MM.1S (cell line): ENCODE results near the gene ST7.

ENCODE experiments used
- DNase-seq: peaks from one replicate; pipeline ENCODE4 v3.0.0-alpha.2; 2015
- H2AFZ ChIP-seq: fragments of 300-600 bp; sonication (generic); 2 replicates; pipeline ENCODE4 v1.6.0; 2016; ENCODE audit warnings: antibody characterized with exemption, low read length
- H3F3A ChIP-seq: fragments of 300-600 bp; sonication (generic); 2 replicates; pipeline ENCODE4 v1.6.1; 2016; ENCODE audit warnings: mild to moderate bottlenecking, antibody characterized with exemption, low read length, moderate library complexity, mixed read lengths; ENCODE audit not compliant: insufficient read depth
- H3K27ac ChIP-seq: fragments of 300-600 bp; sonication (generic); 2 replicates; pipeline ENCODE4 v1.5.1; 2016; ENCODE audit warnings: mild to moderate bottlenecking, low read length
- H3K27me3 ChIP-seq: fragments of 300-600 bp; sonication (generic); replicated peaks from 2 replicates; pipeline ENCODE4 v1.6.0; 2016; ENCODE audit warnings: low read length; ENCODE audit not compliant: insufficient read depth
- H3K36me3 ChIP-seq: fragments of 300-600 bp; sonication (generic); replicated peaks from 2 replicates; pipeline ENCODE4 v1.6.1; 2016; ENCODE audit warnings: mild to moderate bottlenecking, low read length, mixed read lengths; ENCODE audit not compliant: insufficient read depth
- H3K4me1 ChIP-seq: fragments of 300-600 bp; sonication (generic); 2 replicates; pipeline ENCODE4 v1.6.1; 2016; ENCODE audit warnings: low read length, mixed read lengths
- H3K4me2 ChIP-seq: fragments of 300-600 bp; sonication (generic); 2 replicates; pipeline ENCODE4 v1.6.0; 2016; ENCODE audit warnings: low read depth, low read length
- H3K4me3 ChIP-seq: fragments of 300-600 bp; sonication (generic); 2 replicates; pipeline ENCODE4 v1.5.1; 2016; ENCODE audit warnings: low read length, mixed read lengths
- H3K79me2 ChIP-seq: fragments of 300-600 bp; sonication (generic); 2 replicates; pipeline ENCODE4 v1.6.1; 2016; ENCODE audit warnings: mixed run types, low read length, mixed read lengths
- H3K9ac ChIP-seq: fragments of 300-600 bp; sonication (generic); 2 replicates; pipeline ENCODE4 v1.6.1; 2016; ENCODE audit warnings: low read length, mixed read lengths
- H3K9me2 ChIP-seq: fragments of 300-600 bp; sonication (generic); replicated peaks from 2 replicates; pipeline ENCODE4 v1.6.1; 2016; ENCODE audit warnings: mild to moderate bottlenecking, low read length, mixed read lengths; ENCODE audit not compliant: insufficient read depth
- H3K9me3 ChIP-seq: fragments of 300-600 bp; sonication (generic); replicated peaks from 2 replicates; pipeline ENCODE4 v1.6.1; 2016; ENCODE audit warnings: mild to moderate bottlenecking, low read length, mixed read lengths; ENCODE audit not compliant: insufficient read depth
- H4K20me1 ChIP-seq: fragments of 300-600 bp; sonication (generic); 2 replicates; pipeline ENCODE4 v1.6.1; 2016; ENCODE audit warnings: mild to moderate bottlenecking, low read length, moderate library complexity, mixed read lengths; ENCODE audit not compliant: insufficient read depth
- CTCF ChIP-seq: fragments of 300-600 bp; sonication (generic); IDR thresholded peaks from 2 replicates; pipeline ENCODE4 v1.5.1; 2016; ENCODE audit warnings: antibody characterized with exemption, low read length, mixed read lengths
- EZH2 ChIP-seq: fragments of 300-600 bp; sonication (generic); optimal IDR thresholded peaks from 2 replicates; pipeline ENCODE3; 2017; ENCODE audit warnings: low read depth, mild to moderate bottlenecking, antibody characterized with exemption, low read length, mixed read lengths
- EZH2phosphoT487 ChIP-seq: fragments of 300-600 bp; sonication (generic); IDR thresholded peaks from 2 replicates; pipeline ENCODE4 v1.6.1; 2018; ENCODE audit warnings: antibody characterized with exemption, low read length

Gene ST7

DNA sequence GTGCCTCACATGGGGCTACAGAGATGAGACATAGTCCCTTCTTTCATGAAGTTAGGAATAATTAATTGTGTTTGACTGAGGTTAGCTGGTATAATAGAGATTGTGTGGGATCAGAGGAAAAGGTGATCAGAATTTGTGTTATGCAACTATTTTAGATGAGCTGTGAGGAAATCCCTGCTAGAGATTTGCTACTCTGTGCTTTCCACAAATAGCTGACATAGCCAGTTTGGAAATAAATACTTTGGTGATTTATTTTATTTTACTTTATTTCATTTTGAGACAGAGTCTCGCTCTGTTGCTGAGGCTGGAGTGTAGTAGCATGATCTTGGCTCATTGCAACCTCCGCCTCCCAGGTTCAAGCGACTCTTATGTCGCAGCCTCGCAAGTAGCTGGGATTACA lies 32.3 kb downstream of the ST7 start:
- H3K27me3 ChIP-seq: no peaks in the 10 kb centered on the region
- no peaks in the 10 kb centered on the region; the same call in 1 of the 2 replicates for H3K36me3 ChIP-seq
- no peak overlapping the region for H2AFZ ChIP-seq
- no peaks in the 10 kb centered on the region for H3F3A ChIP-seq
- H3K4me3 ChIP-seq: no peak overlapping the region
- H3K9me2 ChIP-seq: no peaks in the 10 kb centered on the region
- H3K79me2 ChIP-seq: peaks cover 35% of the 10 kb centered on the region
- H3K9ac ChIP-seq: no peak overlapping the region
- no peaks in the 10 kb centered on the region for H3K4me1 ChIP-seq
- TF ChIP-seq EZH2 (no peak), EZH2phosphoT487 (no peak), CTCF (no peak)
- no peak for DNase-seq
- H3K4me2 ChIP-seq: no peak overlapping the region
- H4K20me1 ChIP-seq: peaks cover 4% of the 10 kb centered on the region; the same call in 1 of the 2 replicates
- H3K27ac ChIP-seq: no peak overlapping the region
- H3K9me3 ChIP-seq: no peaks in the 10 kb centered on the region

GRCh38 chr7:116986611-116987565 lies 33.6 kb downstream of the ST7 start:
- Histone ChIP-seq H3K36me3 (no peaks in the 10 kb centered on the region; the same call in 1 of the 2 replicates), H3K4me2 (no peak overlapping the region), H3K9me3 (no peaks in the 10 kb centered on the region), H3K79me2 (peaks cover 37% of the 10 kb centered on the region), H3K27ac (no peak overlapping the region), H3K9ac (no peak overlapping the region), H2AFZ (no peak overlapping the region), H3K4me3 (no peak overlapping the region), H3K4me1 (no peaks in the 10 kb centered on the region), H3K9me2 (no peaks in the 10 kb centered on the region), H3F3A (no peaks in the 10 kb centered on the region), H3K27me3 (no peaks in the 10 kb centered on the region), H4K20me1 (peaks cover 4% of the 10 kb centered on the region; the same call in 1 of the 2 replicates)
- TF ChIP-seq CTCF (no peak), EZH2 (no peak), EZH2phosphoT487 (no peak)
- no peak for DNase-seq

DNA sequence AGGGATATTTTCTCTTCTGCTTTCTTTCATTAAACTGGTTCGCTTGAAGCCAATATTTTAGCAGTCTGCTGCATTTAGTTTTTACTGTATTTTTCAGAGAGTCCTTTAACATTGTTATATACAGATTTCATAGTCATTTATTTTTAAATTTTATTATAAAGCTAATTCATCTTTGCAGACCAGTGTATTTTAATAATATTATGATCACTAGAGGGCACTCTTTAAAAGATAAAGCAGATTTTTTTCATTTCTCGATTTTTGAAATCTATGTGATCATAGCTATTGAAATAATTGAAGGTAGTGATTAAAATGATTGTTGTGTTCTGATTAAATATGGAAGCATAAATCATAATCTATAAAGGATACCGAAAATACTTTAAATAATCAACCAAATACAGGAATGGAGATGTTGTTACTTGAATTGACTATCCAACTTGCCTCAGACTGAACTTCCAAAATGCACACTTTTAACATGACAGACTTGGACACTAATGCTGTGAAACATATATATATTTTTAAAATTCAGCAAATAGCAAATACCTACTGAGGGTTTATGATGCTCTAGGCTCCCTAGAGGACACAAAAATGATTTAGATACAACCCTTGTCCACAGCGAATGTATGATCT lies 35.2 kb downstream of the ST7 start:
- H3K4me3 ChIP-seq: no peak overlapping the region
- H4K20me1 ChIP-seq: peaks cover 4% of the 10 kb centered on the region; the same call in 1 of the 2 replicates
- H3K36me3 ChIP-seq: no peaks in the 10 kb centered on the region; the same call in 1 of the 2 replicates
- no peaks in the 10 kb centered on the region for H3K9me3 ChIP-seq
- no peak overlapping the region for H3K4me2 ChIP-seq
- no peaks in the 10 kb centered on the region for H3K9me2 ChIP-seq
- no peak overlapping the region for H2AFZ ChIP-seq
- peak; percentile 47 for TF ChIP-seq CTCF
- TF ChIP-seq EZH2phosphoT487: no peak
- no peaks in the 10 kb centered on the region for H3K27me3 ChIP-seq
- H3F3A ChIP-seq: no peaks in the 10 kb centered on the region
- H3K9ac ChIP-seq: no peak overlapping the region
- no peaks in the 10 kb centered on the region for H3K4me1 ChIP-seq
- DNase-seq: peak; percentile 37
- peaks cover 37% of the 10 kb centered on the region for H3K79me2 ChIP-seq
- no peak overlapping the region for H3K27ac ChIP-seq
